Tongue (tissue), 2 donors: ENCODE measurements around the gene SERTAD4. TPM values are rescaled to one million over a fixed set of nuclear protein-coding genes. Genes with fewer than 3 reads are reported as not detected.
"Not testable (repeated sequence)": the region's sequence is repeated elsewhere in the genome, so short reads cannot be mapped to it uniquely, and the experiment has no call there.

Experiments used
- DNase-seq: peaks from one replicate; pipeline ENCODE4 v3.0.0-alpha.2; 2015
- total RNA-seq: library from RNA; depleted of rRNA; stranded (reverse); fragments of >200 nt; gene quantifications from one replicate; pipeline ENCODE4 v1.2.3, GENCODE V29; 2014

The SERTAD4 gene
- total RNA-seq, 1 donor from 2014 or later, result 7.0 TPM

DNA sequence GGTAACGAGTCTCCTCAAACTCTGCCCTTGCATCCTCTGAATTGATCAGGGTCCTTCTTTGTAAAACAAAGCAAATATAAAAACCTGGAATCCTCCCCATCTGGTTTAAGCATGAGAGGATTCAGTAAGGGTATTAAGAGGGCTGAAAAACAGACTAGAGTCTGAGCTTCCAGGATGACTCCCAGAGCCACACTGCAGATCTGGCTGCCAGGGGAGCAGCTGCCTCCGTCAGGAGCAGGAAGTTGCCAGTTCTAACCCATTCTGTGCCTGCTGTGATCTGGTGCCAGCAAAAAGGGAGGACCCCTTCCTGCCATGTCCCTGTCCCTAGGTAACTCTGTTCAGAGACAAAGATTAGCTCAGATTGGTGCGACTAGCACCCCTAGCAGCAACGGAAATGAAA, 27.5 kb downstream of the SERTAD4 start:
- DNase-seq, result peak; percentile 77

DNA sequence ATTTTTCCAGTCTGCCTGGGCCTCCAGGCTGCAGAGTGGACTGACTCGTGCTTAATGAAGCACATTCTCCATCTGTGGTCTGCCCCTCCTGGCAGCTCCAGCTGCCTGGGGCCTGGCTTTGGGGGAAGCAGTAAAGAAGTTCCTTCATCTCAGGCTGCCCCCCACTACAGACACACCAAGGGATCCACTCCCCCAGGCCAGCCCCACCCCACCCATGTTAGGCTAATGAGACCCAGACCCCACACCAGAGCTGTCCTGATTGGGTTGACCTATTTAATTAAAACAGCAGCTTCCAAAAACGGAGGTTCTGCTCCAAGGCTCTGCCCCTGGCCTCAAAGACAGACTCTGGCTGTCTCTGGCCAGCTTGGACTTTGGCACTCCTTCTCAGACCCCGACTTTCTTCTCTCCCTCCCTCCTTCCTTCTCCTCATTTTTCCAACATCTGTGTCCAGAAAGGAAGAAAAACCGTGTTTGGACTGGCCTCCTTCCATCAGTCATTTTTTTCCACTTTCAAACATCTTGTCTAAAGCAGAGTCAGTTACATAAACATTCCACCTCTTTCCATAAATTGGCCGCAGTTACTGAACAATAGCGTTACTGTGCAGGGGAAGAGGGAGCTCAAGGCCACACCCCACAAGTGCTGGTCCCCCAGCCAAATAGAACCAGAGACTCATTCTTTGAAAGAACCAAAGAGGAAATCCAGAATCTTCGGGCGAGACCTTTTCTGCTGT, 29.7 kb downstream of the SERTAD4 start:
- DNase-seq, result peak; percentile 97

DNA sequence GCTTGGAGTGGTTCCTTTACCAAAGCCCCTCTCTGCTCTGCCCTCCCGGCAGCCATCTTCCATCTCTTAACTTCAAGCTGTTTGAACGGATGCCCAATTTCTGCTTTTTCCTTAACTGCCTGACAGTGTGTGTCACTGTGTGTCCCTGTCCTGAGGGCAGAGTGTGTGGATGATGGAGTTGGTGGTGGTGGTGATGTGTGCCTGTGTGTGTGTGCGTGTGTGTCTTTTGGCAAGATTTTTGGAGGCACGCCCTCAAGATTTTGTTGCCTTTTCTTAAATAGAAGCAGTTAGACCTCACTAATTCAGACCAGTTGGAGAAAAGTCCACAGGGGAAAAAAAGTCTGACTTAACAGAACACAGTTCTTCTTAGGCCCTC, 30.3 kb downstream of the SERTAD4 start:
- no peak for DNase-seq

DNA sequence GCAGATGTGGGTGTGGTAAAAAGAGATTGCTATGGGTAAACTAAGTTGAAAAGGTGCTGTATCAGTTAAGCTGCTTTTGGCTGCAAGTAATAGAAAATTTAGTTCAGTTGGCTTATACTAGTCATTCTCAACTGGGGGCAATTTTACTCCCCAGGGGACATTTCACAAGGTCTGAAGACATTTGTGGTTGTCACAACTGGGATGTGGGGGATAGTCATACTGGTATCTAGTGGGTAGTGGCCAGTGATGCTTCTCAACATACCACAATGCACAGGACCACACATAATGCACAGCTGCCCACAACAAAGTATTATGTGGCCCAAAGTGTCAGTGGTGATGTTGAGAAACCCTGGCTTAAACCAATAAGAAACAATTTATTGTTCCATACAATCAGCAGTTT, 31.4 kb downstream of the SERTAD4 start:
- DNase-seq, result no peak

DNA sequence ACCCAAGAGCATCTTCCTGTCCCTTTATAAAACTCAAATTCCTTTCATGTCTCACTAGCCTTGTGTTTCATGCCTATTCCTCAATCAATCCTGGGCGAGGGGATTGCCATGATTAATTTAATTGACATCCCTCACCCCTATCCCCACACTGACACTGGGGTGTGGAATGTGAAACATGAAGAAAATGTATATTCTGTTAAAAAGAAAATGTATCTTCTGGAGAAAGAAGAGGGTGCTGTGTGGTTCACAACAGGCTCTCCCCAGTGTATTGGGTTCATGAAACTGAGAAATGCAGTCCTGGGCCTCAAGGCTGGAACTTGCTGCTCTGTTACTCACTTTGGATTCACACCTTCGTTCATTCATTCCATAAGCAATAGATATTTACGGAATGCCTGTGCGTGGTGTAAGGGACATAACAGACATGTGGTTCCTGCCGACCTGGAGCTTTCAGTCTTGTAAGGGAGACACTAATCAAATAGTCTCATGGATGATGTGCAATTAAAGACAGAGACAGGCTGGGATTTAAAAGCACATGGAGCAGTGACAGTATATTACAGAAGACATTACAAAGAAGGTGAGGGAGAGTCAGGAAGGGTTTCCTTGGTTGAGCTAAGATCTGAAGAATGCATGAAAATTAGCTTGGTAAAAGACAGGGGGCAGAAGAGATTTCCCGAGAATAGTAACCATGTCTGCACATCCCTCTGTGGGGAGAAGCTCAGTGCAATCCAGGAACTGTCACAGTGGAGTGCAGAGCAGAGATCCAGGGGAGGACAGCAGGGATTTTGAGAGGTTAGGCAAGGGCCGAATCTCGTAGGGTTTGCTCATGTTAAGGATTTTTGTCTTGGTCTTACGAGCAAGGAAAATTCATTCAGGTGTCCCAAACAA, 32.1 kb downstream of the SERTAD4 start:
- DNase-seq, result peak; percentile 60

DNA sequence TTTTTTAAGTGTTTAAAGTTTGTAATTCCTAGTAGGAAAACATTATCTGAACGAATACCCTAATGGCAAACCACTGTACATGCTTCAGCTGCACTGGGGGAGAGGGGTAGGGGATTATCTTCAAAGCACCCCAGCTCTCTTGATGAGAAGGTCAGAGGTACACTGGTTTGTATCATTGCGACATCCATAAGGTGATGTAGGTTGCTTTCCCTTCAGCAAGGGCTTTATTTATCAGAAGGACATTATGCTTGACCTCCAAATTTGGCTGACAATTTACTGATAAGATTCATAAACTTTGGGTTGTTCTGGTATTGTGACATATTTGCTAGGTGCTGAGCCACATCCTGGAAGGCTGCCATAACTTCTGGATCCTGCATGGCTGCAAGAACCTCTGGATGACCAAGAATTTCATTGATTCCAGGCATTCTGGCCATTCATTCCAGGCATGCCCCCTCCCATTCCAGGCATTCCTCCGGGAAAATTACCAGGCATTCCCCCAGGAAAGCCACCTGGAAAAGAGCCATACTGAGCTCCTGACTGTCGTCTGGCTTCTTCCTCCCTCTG, 32.9 kb downstream of the SERTAD4 start:
- not testable (repeated sequence) for DNase-seq

DNA sequence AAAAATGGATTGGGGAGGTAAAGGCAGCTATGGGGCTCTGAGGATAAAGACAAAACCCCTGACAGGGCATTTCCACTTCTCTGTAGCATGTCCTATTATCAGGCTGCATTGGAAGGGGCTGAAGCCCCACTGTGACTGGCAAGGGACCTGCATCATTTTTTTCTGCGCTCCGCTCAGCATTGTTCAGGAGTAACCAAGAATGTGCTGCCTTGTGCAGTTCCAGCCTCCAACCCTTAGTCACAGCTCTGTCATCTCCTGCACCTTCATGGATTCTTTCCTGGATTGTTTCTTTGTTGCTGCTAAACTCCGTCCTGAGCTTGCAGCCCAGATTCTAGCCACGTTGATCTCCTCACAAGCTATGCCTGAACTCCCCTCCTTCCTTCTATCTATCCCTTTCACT, 37.4 kb downstream of the SERTAD4 start:
- no peak for DNase-seq

DNA sequence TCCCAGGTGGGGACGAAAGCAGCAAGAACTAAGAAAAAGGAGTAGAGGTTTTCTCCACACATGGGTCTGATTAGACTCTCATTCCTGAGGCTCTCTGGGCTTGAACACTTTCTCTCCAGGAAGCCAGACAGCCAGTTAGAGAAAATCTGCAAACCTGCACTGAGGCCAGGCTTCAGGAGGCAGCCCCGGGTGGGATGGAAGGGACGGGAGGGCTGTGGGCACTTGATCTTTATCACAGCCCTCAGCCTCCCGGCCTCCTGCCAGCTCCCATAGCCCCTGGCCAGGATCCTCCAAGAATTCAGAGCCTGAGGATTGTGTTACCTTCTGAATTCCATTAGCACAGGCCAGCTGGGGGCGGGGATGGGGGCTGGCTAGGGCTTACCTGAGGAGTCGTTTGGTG, 40.1 kb downstream of the SERTAD4 start:
- DNase-seq, result peak; percentile 43

DNA sequence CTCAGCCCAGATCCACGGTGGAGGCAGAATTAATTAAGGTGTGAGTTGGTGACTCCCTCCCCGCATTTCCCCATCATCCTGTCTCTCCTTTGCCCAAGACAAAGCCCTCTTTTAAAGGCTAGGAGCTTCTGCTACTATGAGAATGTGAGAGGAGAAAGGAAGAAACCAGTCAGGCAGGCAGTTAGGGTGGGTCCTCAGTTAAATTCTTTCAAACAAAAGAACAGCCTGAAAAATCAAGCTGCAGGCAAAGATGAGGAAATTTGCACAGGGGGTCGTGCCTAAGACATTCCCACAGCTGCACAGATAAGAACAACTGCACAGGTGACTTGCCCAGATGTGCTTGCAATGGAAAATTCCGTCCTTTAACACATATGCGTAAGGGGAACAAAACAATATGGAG, 47.6 kb downstream of the SERTAD4 start:
- DNase-seq, result no peak

DNA sequence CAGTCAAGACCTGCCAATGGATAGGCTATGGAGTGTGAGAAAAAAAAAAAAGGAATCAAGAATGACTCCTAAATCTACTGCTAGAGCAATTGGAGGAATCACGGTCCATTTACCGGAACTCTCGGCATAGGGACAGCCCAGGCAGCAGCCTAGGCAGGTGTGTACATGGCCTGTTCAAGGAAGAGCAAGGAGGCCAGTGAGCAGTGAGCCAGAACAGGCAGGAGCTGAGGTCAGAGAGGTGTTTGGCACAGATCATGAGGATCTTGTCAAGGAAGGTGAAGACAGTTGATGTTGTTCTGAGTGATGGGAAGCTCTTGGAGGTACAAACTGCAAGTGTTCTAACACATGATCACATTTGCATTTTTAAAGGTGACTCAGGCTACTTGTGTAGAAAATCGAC, 55.5 kb downstream of the SERTAD4 start:
- no peak for DNase-seq

DNA sequence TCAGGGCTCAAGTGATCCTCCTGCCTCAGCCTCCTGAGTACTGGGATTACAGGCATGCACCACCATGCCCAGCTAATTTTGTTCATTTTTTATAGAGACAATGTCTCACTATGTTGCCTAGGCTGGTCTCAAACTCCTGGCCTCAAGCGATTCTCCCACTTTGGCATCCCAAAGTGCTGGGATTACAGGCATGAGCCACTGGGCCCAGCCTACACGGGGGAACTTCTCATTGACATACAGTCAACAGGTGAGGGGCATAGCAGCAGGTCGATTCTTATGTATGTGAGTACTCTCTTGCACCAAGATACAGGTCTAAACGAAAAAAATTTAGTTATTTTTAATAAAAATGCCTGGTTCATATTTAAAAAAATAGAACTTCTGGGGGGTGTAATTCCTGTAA, 56.7 kb downstream of the SERTAD4 start:
- DNase-seq, result no peak

DNA sequence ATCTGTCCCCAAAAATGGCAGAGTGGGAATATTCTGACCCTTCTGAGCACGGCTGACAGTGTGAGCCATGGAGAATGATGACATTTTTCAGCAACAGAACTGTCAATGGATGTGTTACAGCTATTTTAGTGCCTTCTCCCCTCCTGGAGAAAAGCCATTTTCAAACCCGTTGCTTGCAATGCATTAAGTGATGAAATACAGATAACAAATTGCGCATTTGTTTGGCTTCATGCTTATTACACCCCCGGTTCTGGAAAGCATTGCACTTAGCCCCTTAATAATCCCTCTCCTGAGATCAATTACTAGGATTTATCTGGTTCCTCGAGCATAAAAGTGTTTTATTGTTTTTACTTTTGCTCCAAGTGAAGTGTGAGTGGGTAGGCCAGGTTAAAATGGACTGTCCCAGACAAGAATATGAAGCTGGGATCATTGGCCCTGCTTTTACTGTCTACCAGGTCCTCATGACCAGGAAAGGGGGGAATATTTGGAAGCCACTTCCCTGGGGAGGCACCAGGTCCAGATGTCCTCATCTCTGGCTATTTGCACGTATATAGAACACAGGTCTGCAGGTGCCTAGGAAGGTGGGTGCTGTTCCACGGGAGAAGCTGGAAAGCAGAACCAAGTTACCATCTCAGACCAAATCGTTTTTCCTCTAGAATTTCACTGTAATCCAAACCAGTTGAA, 58.6 kb downstream of the SERTAD4 start:
- DNase-seq, result peak; percentile 80

DNA sequence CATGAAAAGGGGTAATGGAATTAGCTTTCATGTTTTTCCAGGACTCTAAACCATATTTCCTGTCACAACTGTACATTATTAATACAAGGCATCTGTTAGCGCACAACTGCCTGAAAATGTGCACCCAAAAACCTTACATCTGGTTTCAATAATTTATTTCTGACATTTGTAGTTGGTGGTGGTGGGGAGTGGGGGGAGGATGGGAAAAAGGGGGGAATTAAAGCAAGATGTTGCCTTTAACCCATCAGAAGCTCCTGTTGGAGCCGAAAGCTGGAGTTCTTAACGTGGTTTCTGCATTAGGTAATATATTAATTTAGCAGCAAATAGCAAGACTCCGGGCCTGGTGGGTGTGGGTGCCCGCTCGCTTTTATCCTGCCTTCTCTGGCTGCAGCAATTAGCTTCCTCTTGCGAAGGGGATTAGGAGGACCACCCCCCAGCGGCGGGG, 59.2 kb downstream of the SERTAD4 start:
- DNase-seq, result peak; percentile 92

DNA sequence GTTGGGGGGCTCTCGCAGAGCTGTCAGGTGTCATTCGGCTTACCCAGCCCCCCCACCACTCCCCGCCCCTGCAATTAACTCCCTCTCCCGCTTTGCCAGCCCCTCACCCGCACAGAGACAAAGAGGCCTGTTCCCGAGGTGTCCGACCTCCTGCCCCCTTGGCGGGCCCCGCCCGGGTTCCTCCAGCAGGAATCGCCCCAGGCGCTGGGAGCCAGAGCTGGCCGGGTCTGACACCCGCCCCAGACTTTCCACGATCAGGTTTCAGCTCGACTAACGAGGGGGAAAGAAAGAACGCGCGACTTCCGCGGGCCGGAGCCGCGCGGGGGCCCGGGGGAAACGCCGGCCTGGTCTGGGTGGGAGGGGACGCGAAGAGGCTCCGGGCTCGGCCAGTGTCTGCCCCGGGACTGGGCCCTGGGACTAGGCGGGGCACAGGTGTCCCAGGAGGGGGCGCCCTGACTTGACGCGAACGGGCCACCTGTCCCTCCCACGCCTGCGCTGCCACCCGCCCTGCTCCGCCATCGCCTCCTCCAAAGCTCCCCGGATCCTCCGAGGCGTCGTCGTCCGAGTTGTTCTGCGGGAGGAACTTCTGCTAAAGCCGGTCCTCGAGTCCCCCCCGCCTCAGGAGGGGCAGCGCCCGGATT, 59.8 kb downstream of the SERTAD4 start:
- DNase-seq, result peak; percentile 90

DNA sequence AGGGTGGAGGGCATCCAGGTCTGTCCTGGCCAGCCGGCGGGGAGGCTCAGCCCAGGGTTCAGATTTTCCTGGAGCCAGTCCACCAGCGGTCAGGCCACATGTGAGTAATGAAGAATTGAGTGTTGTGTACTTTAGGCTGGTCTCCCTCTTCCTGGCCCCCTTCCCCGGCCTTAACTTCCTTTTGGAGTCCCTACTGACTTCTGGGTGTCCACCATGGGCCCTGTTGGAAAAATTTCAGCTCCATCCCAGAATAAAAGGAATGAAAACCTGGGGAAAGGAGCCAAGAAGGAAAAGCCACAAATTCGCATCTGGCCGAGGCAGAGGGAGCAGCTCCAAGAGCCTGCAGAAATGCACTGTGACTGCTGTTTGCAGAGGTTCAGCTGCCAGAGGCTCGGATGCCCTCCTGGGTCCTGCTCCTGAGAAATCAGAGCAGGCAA, 60.6 kb downstream of the SERTAD4 start:
- peak; percentile 93 for DNase-seq

DNA sequence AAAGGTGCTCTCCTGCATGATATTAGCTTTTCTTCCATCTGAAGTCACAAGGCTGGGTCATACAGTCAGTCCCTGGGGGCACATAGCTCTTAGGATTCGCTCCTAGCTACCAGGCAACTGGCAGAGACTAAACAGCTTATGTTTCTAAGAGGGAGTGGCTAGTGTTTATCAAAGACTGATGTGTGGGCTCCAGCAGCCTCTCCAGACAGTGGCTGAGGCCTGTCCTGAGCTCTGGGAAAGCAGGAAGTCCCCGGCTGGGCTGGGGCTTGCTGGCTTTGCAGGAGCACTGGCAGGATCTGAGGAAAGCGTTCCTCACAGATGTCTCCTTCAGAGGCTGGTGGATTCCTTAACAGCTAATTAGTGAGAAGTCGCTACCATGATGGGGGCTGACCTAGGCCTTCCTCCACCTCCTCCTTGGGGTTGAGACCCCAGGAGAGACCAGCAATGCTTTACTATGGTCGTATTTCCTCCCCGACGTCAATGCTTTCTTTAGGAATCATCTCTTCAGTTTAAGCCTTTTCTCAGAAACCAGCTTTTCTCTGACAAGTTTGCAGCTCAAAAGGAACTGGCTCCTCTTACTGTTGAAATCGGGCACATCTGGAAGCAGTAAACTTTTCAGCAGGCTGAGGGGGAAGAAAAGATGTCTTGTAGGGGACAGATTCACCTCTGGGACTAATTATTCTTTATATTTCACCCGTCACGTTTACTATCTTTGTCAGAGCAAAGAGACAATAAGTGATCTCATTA, 62.6 kb downstream of the SERTAD4 start:
- peak; percentile 89 for DNase-seq

Other genes starting within 250 kb of the SERTAD4 start
- gene HHAT, start 96.1 kb downstream of the SERTAD4 start, total RNA-seq, result 8.3 TPM